GM19438 (cell line): ENCODE measurements around the gene TXNDC12.

Source experiments
- ATAC-seq: cut with Tn5 transposase; IDR thresholded peaks from one replicate; pipeline ENCODE4 v1.9.1; 2021; ENCODE audit warnings: low read depth; ENCODE audit not compliant: unreplicated experiment

Gene TXNDC12

DNA sequence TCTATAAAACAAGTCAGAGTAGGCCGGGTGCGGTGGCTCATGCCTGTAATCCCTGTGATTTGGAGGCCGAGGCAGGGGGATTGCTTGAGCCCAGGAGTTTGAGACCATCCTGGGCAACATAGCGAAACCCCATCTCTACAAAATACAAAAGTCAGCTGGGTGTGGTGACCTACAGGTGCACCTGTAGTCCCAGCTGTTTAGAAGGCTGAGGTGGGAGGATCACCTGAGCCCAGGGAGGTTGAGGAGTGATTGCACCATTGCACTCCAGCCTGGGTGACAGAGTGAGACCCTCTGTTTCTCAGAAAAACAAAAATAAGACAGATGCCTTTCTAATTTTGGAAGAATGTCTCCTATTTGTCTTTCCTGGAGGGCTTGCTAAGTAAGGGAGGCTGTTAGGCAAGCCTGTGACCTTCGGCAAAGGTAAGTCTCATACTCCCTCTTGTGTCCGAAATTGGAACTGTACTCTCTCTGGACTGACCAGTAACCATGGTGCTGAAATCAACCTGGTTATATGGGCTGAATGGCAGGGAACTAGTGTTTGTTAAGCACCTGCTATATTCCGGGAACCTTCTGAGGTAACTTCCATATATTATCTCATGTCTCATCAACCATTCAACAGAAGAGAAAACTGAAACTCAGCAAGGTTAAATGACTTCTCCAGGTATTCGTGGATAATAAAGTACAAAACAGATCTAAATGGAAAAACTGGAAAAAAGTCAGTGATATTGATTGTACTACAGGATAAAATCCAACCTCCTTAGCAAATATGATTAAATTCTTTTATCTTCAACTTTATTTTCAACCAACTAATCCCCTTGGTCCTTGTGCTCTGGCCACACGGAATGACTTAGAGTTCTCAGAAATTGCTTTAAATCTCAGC is 52.7 kb downstream of the TXNDC12 start:
- ATAC-seq: no peak

DNA sequence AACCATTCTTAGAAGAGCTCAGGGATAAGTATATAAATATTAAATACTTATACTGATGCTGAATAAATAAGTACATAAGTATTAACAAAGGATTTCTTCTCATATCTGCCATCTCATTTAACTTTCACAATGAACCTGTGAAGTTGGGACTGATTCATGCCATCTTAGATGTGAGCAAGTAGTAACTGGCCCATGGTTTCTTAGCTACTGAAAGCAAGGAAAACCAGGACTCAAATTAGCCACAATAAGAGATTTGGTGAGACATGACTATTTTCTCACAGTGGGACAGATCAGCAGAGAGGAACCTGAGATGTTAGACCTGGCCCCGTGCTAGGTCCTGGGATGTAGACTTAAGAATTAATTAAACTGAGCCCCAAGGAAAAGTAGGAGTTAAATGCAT is 56.3 kb downstream of the TXNDC12 start:
- ATAC-seq: no peak

DNA sequence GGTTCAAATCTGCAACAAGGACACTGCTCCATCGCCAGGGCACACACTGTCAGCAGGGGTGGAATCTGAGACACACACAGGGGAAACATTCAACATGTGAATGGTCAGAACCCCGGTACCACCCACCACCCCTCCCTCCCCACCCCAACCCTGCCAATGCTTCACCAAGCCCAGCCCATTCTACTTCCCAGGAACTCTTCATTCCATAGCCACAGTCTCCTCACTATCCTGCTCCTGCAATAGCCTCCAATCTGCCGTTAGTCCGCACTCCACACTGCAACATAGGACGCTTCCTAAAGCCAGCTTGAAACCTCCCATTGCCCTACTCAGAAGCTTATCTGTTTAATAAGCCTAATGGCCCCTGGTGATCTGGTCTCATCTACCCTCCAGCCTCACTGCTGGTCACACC is 57.0 kb downstream of the TXNDC12 start:
- ATAC-seq: no peak

DNA sequence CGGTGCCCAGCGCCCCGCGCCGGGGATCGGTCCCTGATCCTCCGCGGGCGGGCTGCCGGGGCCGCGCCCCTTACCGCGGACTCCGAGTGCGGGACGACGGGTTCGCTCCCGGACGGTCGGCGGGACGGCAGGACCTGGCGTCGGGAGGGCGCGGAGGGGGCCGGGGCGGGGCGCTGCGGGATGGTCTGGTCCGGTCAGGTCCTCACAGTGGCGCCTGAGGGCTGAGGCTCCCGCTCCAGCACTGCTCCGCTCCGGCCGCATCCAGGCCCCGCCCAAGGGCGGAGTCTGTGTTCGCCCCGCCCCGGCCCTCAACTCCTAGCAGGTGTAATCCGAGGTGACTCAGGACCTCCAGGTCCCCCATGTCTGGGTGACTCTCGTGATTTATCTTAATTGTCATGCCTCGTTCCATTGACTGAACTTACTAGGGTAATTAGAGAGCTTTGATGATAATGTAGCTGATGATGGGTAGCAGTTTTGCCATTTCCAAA is 64.5 kb downstream of the TXNDC12 start, which contains the start of gene RAB3B:
Gene RAB3B, minus strand, starts transcription at position 223 of the 488 bp plus-strand sequence. CDS start 13,583 bp downstream, outside the sequence.
- ATAC-seq: peak; percentile 78

GRCh38 chr1:51989582-51990477 is 65.2 kb downstream of the TXNDC12 start:
- ATAC-seq: no peak

DNA sequence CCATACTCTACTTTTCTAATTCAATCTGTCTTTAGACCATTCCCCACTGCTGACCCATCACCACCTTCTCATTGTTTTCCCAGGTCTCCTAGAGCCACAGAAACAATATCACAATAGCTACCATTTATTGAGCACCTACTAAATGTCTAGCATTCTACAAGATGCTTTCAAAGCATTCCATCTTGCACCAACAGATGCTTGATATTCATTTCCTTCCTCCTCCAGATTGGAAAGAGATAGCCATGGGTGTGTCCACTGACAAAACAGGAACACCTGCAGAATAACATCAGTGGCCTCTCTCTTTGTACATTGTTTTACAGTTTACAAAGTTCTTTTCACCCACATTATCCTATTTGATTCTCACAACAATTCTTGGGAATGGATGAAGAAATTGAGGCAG is 66.7 kb downstream of the TXNDC12 start:
- ATAC-seq: no peak

GRCh38 chr1:51986718-51987117 is 68.3 kb downstream of the TXNDC12 start:
- ATAC-seq: no peak

- no peak for ATAC-seq
Observed at GRCh38 chr1:51982161-51982560, 72.8 kb downstream of the TXNDC12 start.

GRCh38 chr1:51981555-51981954 is 73.4 kb downstream of the TXNDC12 start:
- ATAC-seq: no peak

GRCh38 chr1:51978099-51978498 is 76.9 kb downstream of the TXNDC12 start:
- no peak for ATAC-seq

DNA sequence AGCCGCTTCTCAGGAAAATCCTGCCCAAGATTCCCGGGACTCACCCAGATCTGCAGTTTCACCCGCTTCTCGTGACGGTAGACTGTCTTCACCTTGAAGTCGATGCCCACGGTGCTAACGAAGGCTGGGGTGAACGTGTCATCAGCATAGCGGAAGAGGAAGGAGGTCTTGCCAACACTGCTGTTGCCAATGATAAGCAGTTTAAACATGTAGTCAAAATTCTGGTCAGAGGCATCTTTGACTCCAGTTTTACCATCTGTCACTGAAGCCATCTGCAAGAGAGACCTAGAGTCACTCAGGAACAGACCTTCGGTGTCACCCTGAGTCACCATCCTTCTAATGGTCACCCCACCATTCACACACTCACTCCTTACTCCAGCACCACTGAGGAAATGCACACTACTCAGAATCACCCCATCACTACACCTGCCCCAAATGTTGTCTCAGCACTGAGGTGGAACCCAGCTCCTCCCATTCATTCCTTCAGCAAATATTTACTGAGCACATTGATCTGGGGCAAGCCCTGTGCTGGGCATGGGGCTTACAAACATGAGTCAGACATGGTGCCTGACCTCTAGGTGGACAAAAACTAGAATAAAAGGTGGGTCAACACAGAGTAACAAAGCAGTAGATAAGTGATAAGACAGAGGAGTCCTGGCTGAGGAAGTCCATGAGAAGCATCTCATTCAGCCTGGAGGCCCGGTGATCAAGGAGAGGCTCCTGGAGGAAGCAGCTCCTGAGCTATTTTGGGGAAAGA is 78.0 kb downstream of the TXNDC12 start:
- no peak for ATAC-seq

DNA sequence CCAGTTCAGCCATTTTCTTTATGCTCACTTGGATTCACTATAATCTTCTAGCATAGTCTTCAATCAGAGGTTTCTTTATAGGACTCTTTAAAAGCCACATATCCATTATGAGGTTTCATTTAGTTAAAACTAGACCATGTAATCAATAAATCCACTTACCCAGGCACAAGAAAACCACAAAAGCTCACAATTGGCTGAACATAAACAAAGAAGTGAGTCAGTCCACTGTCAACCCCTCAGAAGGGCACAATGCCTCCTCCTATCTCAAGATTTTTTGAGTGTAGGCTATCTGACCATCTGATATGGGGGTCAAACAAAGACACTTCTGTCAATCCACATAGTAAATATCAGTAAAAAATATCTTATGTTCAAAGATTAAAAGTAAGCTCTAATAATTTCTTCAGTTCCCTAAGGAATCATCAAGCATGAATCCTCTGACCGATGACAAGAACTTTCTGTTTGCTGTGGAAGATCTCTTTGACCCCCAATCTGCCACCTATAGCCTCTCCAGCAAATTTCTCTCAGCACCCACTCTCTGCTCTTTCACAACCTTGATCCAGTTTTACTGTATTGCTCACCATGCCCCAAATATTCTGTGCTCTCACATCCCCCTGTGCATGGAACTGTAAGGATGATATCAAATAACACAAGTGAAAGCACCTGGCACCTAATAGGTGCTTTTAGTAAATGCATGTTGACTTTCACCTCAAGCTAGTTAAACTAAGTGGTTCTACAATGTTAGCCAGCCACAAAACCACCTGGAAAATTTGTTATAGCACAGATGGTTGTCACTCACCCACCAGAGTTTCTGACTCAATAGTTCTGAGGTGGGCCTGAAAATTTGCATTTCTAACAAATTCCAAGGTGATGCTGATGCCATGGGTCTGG is 81.2 kb downstream of the TXNDC12 start:
- no peak for ATAC-seq
